Neural cell (in vitro differentiated cells): ENCODE results near the gene OR7A17. TPM values are rescaled to one million over a fixed set of nuclear protein-coding genes. Genes with fewer than 3 reads are reported as not detected.
A peak's percentile ranks its signal among the peaks of the same experiment; 100 is the strongest.

Source experiments
- H2AFZ ChIP-seq: fragments of 200-600, 300-800 bp; sonication (generic), shearing (Covaris generic); 2 replicates; pipeline ENCODE4 v1.6.0; 2014; ENCODE audit warnings: low read depth, mild to moderate bottlenecking, antibody characterized with exemption, low read length, moderate library complexity
- H3F3A ChIP-seq: fragments of 200-600 bp; shearing (Covaris generic); 2 replicates; pipeline ENCODE4 v1.6.1; 2016; ENCODE audit warnings: mild to moderate bottlenecking, moderate library complexity, mixed read lengths, antibody characterized with exemption, low read length; ENCODE audit not compliant: insufficient read depth, poor library complexity, severe bottlenecking
- H3K27ac ChIP-seq: fragments of 200-600, 300-800 bp; sonication (generic), shearing (Covaris generic); 2 replicates; pipeline ENCODE4 v1.5.1; 2014; ENCODE audit warnings: mild to moderate bottlenecking, low read length, moderate library complexity
- H3K27me3 ChIP-seq: fragments of 300-800, 200-600 bp; sonication (generic), shearing (Covaris generic); 2 replicates; pipeline ENCODE4 v1.6.0; 2014; ENCODE audit warnings: mild to moderate bottlenecking, low read depth, low read length, moderate library complexity; ENCODE audit not compliant: insufficient read depth
- H3K36me3 ChIP-seq: fragments of 300-800, 200-600 bp; sonication (generic), shearing (Covaris generic); 2 replicates; pipeline ENCODE4 v1.5.1; 2014; ENCODE audit warnings: mild to moderate bottlenecking, antibody characterized with exemption, low read length, moderate library complexity; ENCODE audit not compliant: insufficient read depth
- H3K4me2 ChIP-seq: fragments of 300-800, 200-600 bp; sonication (generic), shearing (Covaris generic); 2 replicates; pipeline ENCODE4 v1.6.0; 2014; ENCODE audit warnings: mild to moderate bottlenecking, low read length
- H3K4me3 ChIP-seq: fragments of 300-800, 200-600 bp; sonication (generic), shearing (Covaris generic); 2 replicates; pipeline ENCODE4 v1.5.1; 2014; ENCODE audit warnings: mild to moderate bottlenecking, low read length, moderate library complexity
- H3K79me2 ChIP-seq: fragments of 200-600 bp; shearing (Covaris generic); replicated peaks from 2 replicates; pipeline ENCODE4 v1.6.0; 2014; ENCODE audit warnings: mild to moderate bottlenecking, low read length, moderate library complexity; ENCODE audit not compliant: insufficient read depth
- H3K9ac ChIP-seq: fragments of 300-800, 200-600 bp; sonication (generic), shearing (Covaris generic); 2 replicates; pipeline ENCODE4 v1.6.1; 2016; ENCODE audit warnings: mild to moderate bottlenecking, low read length, mixed read lengths
- H3K9me2 ChIP-seq: fragments of 200-600 bp; shearing (Covaris generic); 2 replicates; pipeline ENCODE4 v1.6.1; 2016; ENCODE audit warnings: mild to moderate bottlenecking, low read length, mixed read lengths; ENCODE audit not compliant: insufficient read depth
- H3K9me3 ChIP-seq: fragments of 200-600, 300-800 bp; sonication (generic), shearing (Covaris generic); 2 replicates; pipeline ENCODE4 v1.6.1; 2016; ENCODE audit warnings: mild to moderate bottlenecking, mixed run types, low read length, moderate library complexity, mixed read lengths
- H4K20me1 ChIP-seq: fragments of 200-600 bp; shearing (Covaris generic); 2 replicates; pipeline ENCODE4 v1.6.1; 2016; ENCODE audit warnings: mild to moderate bottlenecking, mixed run types; ENCODE audit not compliant: insufficient read depth
- EP300 ChIP-seq: fragments of 450-650 bp; conservative IDR thresholded peaks from 2 replicates; pipeline ENCODE4 v1.6.1; 2014; ENCODE audit warnings: antibody characterized with exemption, mild to moderate bottlenecking, moderate library complexity; ENCODE audit not compliant: poor library complexity, severe bottlenecking
- EZH2 ChIP-seq: fragments of 200-600, 300-800 bp; shearing (Covaris generic), sonication (generic); IDR thresholded peaks from 2 replicates; pipeline ENCODE4 v1.6.1; 2014; ENCODE audit warnings: antibody characterized with exemption, low read length, borderline replicate concordance, mild to moderate bottlenecking; ENCODE audit not compliant: insufficient read depth, poor library complexity, severe bottlenecking
- MXI1 ChIP-seq: fragments of 450-650 bp; conservative IDR thresholded peaks from 2 replicates; pipeline ENCODE4 v1.6.1; 2014; ENCODE audit warnings: antibody characterized with exemption, mild to moderate bottlenecking; ENCODE audit not compliant: poor library complexity, severe bottlenecking
- POLR2AphosphoS5 ChIP-seq: IDR thresholded peaks from 2 replicates; pipeline ENCODE4 v1.6.1; 2012
- RAD21 ChIP-seq: fragments of 450-650 bp; conservative IDR thresholded peaks from 2 replicates; pipeline ENCODE4 v1.6.1; 2014; ENCODE audit warnings: antibody characterized with exemption, mild to moderate bottlenecking, moderate library complexity
- SMC3 ChIP-seq: fragments of 450-650 bp; conservative IDR thresholded peaks from 2 replicates; pipeline ENCODE4 v1.6.1; 2014; ENCODE audit warnings: antibody characterized with exemption, mild to moderate bottlenecking, moderate library complexity; ENCODE audit not compliant: poor library complexity
- TAF1 ChIP-seq: IDR thresholded peaks from 2 replicates; pipeline ENCODE4 v1.6.1; 2012; ENCODE audit warnings: low read depth
- polyA plus RNA-seq: library from polyadenylated mRNA; depleted of rRNA; stranded (reverse); fragments of >200 nt; gene quantifications from 2 replicates; pipeline ENCODE4 v1.2.3, GENCODE V29; 2014
- TF ChIP-seq, protein P1 (sequence below): fragments of 450-650 bp; IDR thresholded peaks from 2 replicates; pipeline ENCODE4 v1.5.1; 2014; ENCODE audit warnings: antibody characterized with exemption, mild to moderate bottlenecking, moderate library complexity; ENCODE audit not compliant: poor library complexity, severe bottlenecking
- TF ChIP-seq, protein P2 (sequence below): IDR thresholded peaks from 2 replicates; pipeline ENCODE4 v1.6.1; 2012; ENCODE audit warnings: borderline replicate concordance

Gene OR7A17
- polyA plus RNA-seq, 1 donor from 2014 or later = not detected

DNA sequence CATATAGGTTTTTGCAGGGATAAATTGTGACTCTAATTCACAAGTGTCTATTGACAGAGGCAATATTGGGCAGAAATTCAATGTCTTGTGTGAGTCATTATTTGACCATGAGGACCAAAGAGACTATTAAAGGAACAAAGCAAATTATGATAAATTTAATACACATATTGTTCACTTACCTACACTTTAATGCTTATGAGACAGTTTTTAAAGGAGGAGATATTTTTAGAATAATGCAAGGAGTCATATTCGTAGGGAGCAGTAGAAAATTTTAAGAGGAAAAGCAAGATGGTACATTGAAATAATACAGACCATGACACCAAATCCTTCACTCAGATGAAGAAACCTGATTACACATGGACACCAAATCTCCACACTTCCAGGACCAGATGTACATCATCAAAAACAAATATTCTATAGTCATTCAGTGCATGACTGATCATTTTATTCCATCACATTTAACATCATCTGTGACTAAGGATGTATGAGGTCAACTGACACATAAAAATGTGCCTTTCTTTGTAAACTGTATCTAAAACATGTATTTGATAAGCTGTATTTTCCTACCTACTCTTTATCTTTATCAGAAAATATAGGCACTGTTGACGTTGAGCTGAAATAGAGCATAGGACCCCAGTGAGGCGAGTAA is 4.2 kb upstream of the OR7A17 start:
- no peaks in the 10 kb centered on the region for H3K36me3 ChIP-seq
- TF ChIP-seq SMC3 = no peak
- no peak for TF ChIP-seq EP300
- TF ChIP-seq MXI1 = no peak
- no peak overlapping the region for H2AFZ ChIP-seq
- H3F3A ChIP-seq = no peaks in the 10 kb centered on the region
- H3K27me3 ChIP-seq = no peaks in the 10 kb centered on the region
- H3K9me3 ChIP-seq = no peaks in the 10 kb centered on the region
- H3K9me2 ChIP-seq = no peaks in the 10 kb centered on the region
- no peak overlapping the region for H3K4me2 ChIP-seq
- H3K79me2 ChIP-seq = no peaks in the 10 kb centered on the region
- H4K20me1 ChIP-seq = no peaks in the 10 kb centered on the region
- H3K27ac ChIP-seq = no peak overlapping the region
- H3K4me3 ChIP-seq = no peak overlapping the region
- no peak overlapping the region for H3K9ac ChIP-seq

DNA sequence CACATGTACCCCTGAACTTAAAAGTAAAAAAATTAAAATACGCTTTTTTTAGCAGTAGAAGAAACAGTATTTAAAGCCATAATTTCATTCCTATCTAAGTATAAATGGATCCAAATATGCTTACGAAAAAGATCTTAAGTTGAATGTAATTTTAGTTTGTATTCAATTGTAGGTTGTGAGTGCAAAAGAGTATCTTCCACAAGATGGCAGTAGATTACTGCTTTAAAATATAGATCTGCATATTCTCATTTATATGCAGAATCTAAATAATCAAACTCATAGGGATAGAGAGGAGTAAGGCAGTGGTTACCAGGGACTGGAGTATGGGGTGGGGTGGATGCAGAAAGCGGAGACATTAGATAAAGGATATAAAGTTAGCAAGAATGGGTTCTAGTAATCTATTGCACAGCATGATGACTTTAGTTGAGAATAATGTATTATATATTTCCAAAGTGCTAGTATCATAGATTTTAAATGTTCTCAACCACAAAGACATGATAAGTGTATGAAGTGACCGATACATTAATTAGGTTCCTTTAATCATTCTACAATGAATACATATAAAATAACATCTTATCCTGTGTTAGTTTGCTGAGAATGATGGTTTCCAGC is 14.2 kb downstream of the OR7A17 start:
- TF ChIP-seq RAD21 (peak; percentile 73), MXI1 (no peak), SMC3 (peak; percentile 65)
- TF ChIP-seq, protein P1, sequence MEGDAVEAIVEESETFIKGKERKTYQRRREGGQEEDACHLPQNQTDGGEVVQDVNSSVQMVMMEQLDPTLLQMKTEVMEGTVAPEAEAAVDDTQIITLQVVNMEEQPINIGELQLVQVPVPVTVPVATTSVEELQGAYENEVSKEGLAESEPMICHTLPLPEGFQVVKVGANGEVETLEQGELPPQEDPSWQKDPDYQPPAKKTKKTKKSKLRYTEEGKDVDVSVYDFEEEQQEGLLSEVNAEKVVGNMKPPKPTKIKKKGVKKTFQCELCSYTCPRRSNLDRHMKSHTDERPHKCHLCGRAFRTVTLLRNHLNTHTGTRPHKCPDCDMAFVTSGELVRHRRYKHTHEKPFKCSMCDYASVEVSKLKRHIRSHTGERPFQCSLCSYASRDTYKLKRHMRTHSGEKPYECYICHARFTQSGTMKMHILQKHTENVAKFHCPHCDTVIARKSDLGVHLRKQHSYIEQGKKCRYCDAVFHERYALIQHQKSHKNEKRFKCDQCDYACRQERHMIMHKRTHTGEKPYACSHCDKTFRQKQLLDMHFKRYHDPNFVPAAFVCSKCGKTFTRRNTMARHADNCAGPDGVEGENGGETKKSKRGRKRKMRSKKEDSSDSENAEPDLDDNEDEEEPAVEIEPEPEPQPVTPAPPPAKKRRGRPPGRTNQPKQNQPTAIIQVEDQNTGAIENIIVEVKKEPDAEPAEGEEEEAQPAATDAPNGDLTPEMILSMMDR = peak; percentile 69
- H4K20me1 ChIP-seq = no peaks in the 10 kb centered on the region
- H3K9ac ChIP-seq = no peak overlapping the region
- no peaks in the 10 kb centered on the region for H3K9me3 ChIP-seq
- H3K4me2 ChIP-seq = no peak overlapping the region
- no peak overlapping the region for H2AFZ ChIP-seq
- H3K27ac ChIP-seq = no peak overlapping the region
- H3F3A ChIP-seq = no peaks in the 10 kb centered on the region
- no peaks in the 10 kb centered on the region for H3K36me3 ChIP-seq
- H3K27me3 ChIP-seq = no peaks in the 10 kb centered on the region
- no peaks in the 10 kb centered on the region for H3K9me2 ChIP-seq
- H3K79me2 ChIP-seq = no peaks in the 10 kb centered on the region
- H3K4me3 ChIP-seq = no peak overlapping the region

DNA sequence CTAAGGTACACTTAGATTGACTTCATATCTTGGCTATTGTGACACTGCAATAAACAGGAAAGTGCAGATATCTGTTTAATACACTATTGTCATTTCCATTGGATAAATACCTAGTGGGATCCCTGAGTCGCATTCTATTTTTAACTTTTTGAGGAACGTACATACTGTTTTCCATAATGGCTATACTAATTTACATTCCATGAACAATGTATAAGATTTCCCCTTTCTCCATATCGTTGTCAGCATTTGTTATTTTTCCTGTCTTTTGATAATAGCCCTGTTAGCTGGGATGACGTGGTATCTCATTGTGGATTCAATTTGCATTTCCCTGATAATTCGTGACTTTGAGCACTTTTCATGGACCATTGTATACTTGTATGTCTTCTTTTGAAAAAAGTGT is 17.4 kb downstream of the OR7A17 start:
- no peaks in the 10 kb centered on the region for H3K9me3 ChIP-seq
- H3K27ac ChIP-seq = no peak overlapping the region
- H3K27me3 ChIP-seq = no peaks in the 10 kb centered on the region
- H3K4me3 ChIP-seq = no peak overlapping the region
- H3K79me2 ChIP-seq = no peaks in the 10 kb centered on the region
- no peaks in the 10 kb centered on the region for H3K9me2 ChIP-seq
- H4K20me1 ChIP-seq = no peaks in the 10 kb centered on the region
- TF ChIP-seq EZH2 (no peak), TAF1 (no peak), RAD21 (no peak), POLR2AphosphoS5 (no peak), EP300 (no peak)
- TF ChIP-seq, protein P2, sequence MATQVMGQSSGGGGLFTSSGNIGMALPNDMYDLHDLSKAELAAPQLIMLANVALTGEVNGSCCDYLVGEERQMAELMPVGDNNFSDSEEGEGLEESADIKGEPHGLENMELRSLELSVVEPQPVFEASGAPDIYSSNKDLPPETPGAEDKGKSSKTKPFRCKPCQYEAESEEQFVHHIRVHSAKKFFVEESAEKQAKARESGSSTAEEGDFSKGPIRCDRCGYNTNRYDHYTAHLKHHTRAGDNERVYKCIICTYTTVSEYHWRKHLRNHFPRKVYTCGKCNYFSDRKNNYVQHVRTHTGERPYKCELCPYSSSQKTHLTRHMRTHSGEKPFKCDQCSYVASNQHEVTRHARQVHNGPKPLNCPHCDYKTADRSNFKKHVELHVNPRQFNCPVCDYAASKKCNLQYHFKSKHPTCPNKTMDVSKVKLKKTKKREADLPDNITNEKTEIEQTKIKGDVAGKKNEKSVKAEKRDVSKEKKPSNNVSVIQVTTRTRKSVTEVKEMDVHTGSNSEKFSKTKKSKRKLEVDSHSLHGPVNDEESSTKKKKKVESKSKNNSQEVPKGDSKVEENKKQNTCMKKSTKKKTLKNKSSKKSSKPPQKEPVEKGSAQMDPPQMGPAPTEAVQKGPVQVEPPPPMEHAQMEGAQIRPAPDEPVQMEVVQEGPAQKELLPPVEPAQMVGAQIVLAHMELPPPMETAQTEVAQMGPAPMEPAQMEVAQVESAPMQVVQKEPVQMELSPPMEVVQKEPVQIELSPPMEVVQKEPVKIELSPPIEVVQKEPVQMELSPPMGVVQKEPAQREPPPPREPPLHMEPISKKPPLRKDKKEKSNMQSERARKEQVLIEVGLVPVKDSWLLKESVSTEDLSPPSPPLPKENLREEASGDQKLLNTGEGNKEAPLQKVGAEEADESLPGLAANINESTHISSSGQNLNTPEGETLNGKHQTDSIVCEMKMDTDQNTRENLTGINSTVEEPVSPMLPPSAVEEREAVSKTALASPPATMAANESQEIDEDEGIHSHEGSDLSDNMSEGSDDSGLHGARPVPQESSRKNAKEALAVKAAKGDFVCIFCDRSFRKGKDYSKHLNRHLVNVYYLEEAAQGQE = no peak
- TF ChIP-seq, protein P1 = no peak
- H3K4me2 ChIP-seq = no peak overlapping the region
- H3K9ac ChIP-seq = no peak overlapping the region
- H3F3A ChIP-seq = no peaks in the 10 kb centered on the region
- no peak overlapping the region for H2AFZ ChIP-seq
- H3K36me3 ChIP-seq = no peaks in the 10 kb centered on the region
